Inferior parietal cortex (tissue), 1 donor: ENCODE measurements around the gene LDB1.

Experiments
- DNase-seq: peaks from one replicate; pipeline ENCODE4 v3.0.0-alpha.2; 2016; ENCODE audit errors: extremely low spot score

Gene LDB1

GRCh38 chr10:102120142-102120990, at the start of gene LDB1:
TSS of gene LDB1 (minus strand) at chr10:102120368. CDS start at chr10:102120110, 258 bp downstream.
- DNase-seq, result peak; percentile 84

GRCh38 chr10:102167861-102168260, 47.7 kb upstream of the LDB1 start:
- no peak for DNase-seq

- no peak for DNase-seq
Observed at GRCh38 chr10:102163342-102163989, 43.3 kb upstream of the LDB1 start.

GRCh38 chr10:102159831-102160230, 39.7 kb upstream of the LDB1 start:
- no peak for DNase-seq

GRCh38 chr10:102159051-102159597, 39.0 kb upstream of the LDB1 start:
- no peak for DNase-seq

- no peak for DNase-seq
Observed at GRCh38 chr10:102157224-102157623, 37.1 kb upstream of the LDB1 start.

- no peak for DNase-seq
Observed at GRCh38 chr10:102154466-102155116, 34.4 kb upstream of the LDB1 start.

- no peak for DNase-seq
Observed at GRCh38 chr10:102153093-102153620, 33.0 kb upstream of the LDB1 start.

- DNase-seq, result no peak
Observed at GRCh38 chr10:102152545-102152890, 32.4 kb upstream of the LDB1 start.

GRCh38 chr10:102151774-102152544, 31.8 kb upstream of the LDB1 start, which contains the start of gene NOLC1:
TSS of gene NOLC1 (plus strand) at chr10:102152389. CDS start at chr10:102152411, 22 bp downstream.
- peak; percentile 98 for DNase-seq

GRCh38 chr10:102150970-102151773, 31.0 kb upstream of the LDB1 start:
- DNase-seq, result no peak

GRCh38 chr10:102148275-102148674, 28.1 kb upstream of the LDB1 start:
- no peak for DNase-seq

- no peak for DNase-seq
Observed at GRCh38 chr10:102147561-102147960, 27.4 kb upstream of the LDB1 start.

- no peak for DNase-seq
Observed at GRCh38 chr10:102146971-102147428, 26.8 kb upstream of the LDB1 start.

- no peak for DNase-seq
Observed at GRCh38 chr10:102141583-102142107, 21.5 kb upstream of the LDB1 start.

GRCh38 chr10:102140913-102141540, 20.9 kb upstream of the LDB1 start:
- no peak for DNase-seq

- DNase-seq, result no peak
Observed at GRCh38 chr10:102140218-102140617, 20.1 kb upstream of the LDB1 start.

- no peak for DNase-seq
Observed at GRCh38 chr10:102139281-102140110, 19.3 kb upstream of the LDB1 start.
